Measurements from ENCODE around the gene TTC38. TPM values are rescaled to one million over a fixed set of nuclear protein-coding genes. Genes with fewer than 3 reads are reported as not detected.

TTC38 gene
- total RNA-seq, 1 experiment from 2014 or later, result 26.8 TPM

- Histone ChIP-seq H3K4me3 (ENCODE audit: low read length) (no peak overlapping the region), H4K20me1 (ENCODE audit: low read length) (no peaks in the 10 kb centered on the region), H3K9me2 (replicated peaks; ENCODE audit: low read length) (no peaks in the 10 kb centered on the region), H3K9me3 (ENCODE audit: low read length) (no peaks in the 10 kb centered on the region), H3K36me3 (ENCODE audit: low read depth, low read length) (no peaks in the 10 kb centered on the region), H3K4me2 (ENCODE audit: low read length) (no peak overlapping the region), H3K27ac (ENCODE audit: low read length) (no peak overlapping the region), H3K79me2 (ENCODE audit: low read length) (no peaks in the 10 kb centered on the region), H3K27me3 (ENCODE audit: low read length) (no peaks in the 10 kb centered on the region), H2AFZ (ENCODE audit: low read length) (no peak overlapping the region), H3K4me1 (ENCODE audit: insufficient read depth, low read length) (no peaks in the 10 kb centered on the region), H3F3A (ENCODE audit: low read length, unreplicated experiment) (no peaks in the 10 kb centered on the region), H3K9ac (ENCODE audit: low read length) (no peak overlapping the region)
- CTCF ChIA-PET, result no interaction called here
- no peak for DNase-seq
- BruUV-seq (replicated peaks), result no TSS peak
- no peak for ATAC-seq
- TF ChIP-seq EZH2 (IDR thresholded peaks at IDR 0.05; ENCODE audit: low read length, unreplicated experiment), result no peak
- no peak for TF ChIP-seq EZH2phosphoT487 (IDR thresholded peaks at IDR 0.05; ENCODE audit: borderline replicate concordance, low read length)
- TF ChIP-seq CTCF (conservative IDR thresholded peaks at IDR 0.05; ENCODE audit: low read depth, low read length), result no peak
- intact Hi-C loops (cut with micrococcal nuclease), result no loop called here
- POLR2A ChIA-PET (ENCODE audit: unreplicated experiment), result no interaction called here
Observed at GRCh38 chr22:46241396-46242007, 26.3 kb upstream of the TTC38 start.

GRCh38 chr22:46242076-46242475, 25.7 kb upstream of the TTC38 start:
- intact Hi-C loops (cut with micrococcal nuclease), result no loop called here
- CTCF ChIA-PET, result no interaction called here

More at GRCh38 chr22:46242076-46242475, 25.7 kb upstream of the TTC38 start:
- no TSS peak for BruUV-seq (replicated peaks)
- Histone ChIP-seq H3K27me3 (ENCODE audit: low read length) (no peaks in the 10 kb centered on the region), H3F3A (ENCODE audit: low read length, unreplicated experiment) (no peaks in the 10 kb centered on the region), H3K9ac (ENCODE audit: low read length) (no peak overlapping the region), H2AFZ (ENCODE audit: low read length) (no peak overlapping the region), H3K36me3 (ENCODE audit: low read depth, low read length) (no peaks in the 10 kb centered on the region), H4K20me1 (ENCODE audit: low read length) (no peaks in the 10 kb centered on the region), H3K4me2 (ENCODE audit: low read length) (no peak overlapping the region), H3K4me1 (ENCODE audit: insufficient read depth, low read length) (no peaks in the 10 kb centered on the region), H3K27ac (ENCODE audit: low read length) (no peak overlapping the region), H3K4me3 (ENCODE audit: low read length) (no peak overlapping the region), H3K9me3 (ENCODE audit: low read length) (no peaks in the 10 kb centered on the region), H3K9me2 (replicated peaks; ENCODE audit: low read length) (no peaks in the 10 kb centered on the region), H3K79me2 (ENCODE audit: low read length) (no peaks in the 10 kb centered on the region)
- ATAC-seq, result no peak
- no peak for TF ChIP-seq CTCF (conservative IDR thresholded peaks at IDR 0.05; ENCODE audit: low read depth, low read length)
- no peak for TF ChIP-seq EZH2 (IDR thresholded peaks at IDR 0.05; ENCODE audit: low read length, unreplicated experiment)
- no peak for TF ChIP-seq EZH2phosphoT487 (IDR thresholded peaks at IDR 0.05; ENCODE audit: borderline replicate concordance, low read length)
- POLR2A ChIA-PET (ENCODE audit: unreplicated experiment), result no interaction called here
- DNase-seq, result no peak

All from PC-3 (cell line).